NCI-H2107 treated with DMSO at 0.1 percent for 48 hours (cell line): ENCODE measurements around the gene SLF2.

Experiments
- DNase-seq: peaks from one replicate; lab custom pipeline; 2025; ENCODE audit not compliant: unreplicated experiment; lab: John Stamatoyannopoulos, UW

SLF2 gene

GRCh38 chr10:100979791-100980272 lies 67.1 kb downstream of the SLF2 start:
- no peak for DNase-seq

- no peak for DNase-seq
Observed at GRCh38 chr10:100980311-100980710, 67.5 kb downstream of the SLF2 start.

- no peak for DNase-seq
Observed at GRCh38 chr10:100980711-100981110, 67.9 kb downstream of the SLF2 start.

- DNase-seq, result no peak
Observed at GRCh38 chr10:100981178-100981772, 68.5 kb downstream of the SLF2 start.

- no peak for DNase-seq
Observed at GRCh38 chr10:100982916-100983830, 70.4 kb downstream of the SLF2 start.

GRCh38 chr10:100983868-100984671 lies 71.3 kb downstream of the SLF2 start:
- no peak for DNase-seq

GRCh38 chr10:100984672-100985177 lies 72.0 kb downstream of the SLF2 start:
- no peak for DNase-seq

GRCh38 chr10:100985336-100985735 lies 72.6 kb downstream of the SLF2 start:
- DNase-seq, result no peak

GRCh38 chr10:100986623-100986951 lies 73.8 kb downstream of the SLF2 start:
- no peak for DNase-seq

GRCh38 chr10:100986952-100987684 lies 74.4 kb downstream of the SLF2 start, which contains the start of the genes MRPL43 and TWNK:
TSS of gene MRPL43 (minus strand) at chr10:100987497. CDS start at chr10:100987443, 54 bp downstream.
TSS of gene TWNK (plus strand) at chr10:100987543. CDS start at chr10:100988211, 668 bp downstream.
- DNase-seq, result peak; percentile 26

- no peak for DNase-seq
Observed at GRCh38 chr10:100987685-100988049, 74.9 kb downstream of the SLF2 start.

- DNase-seq, result no peak
Observed at GRCh38 chr10:100988166-100988565, 75.4 kb downstream of the SLF2 start.

GRCh38 chr10:100989088-100989487 lies 76.3 kb downstream of the SLF2 start:
- DNase-seq, result no peak

GRCh38 chr10:100993986-100994708 lies 81.4 kb downstream of the SLF2 start:
- peak; percentile 15 for DNase-seq

GRCh38 chr10:100995181-100995580 lies 82.4 kb downstream of the SLF2 start:
- no peak for DNase-seq

- DNase-seq, result no peak
Observed at GRCh38 chr10:100996678-100997359, 84.1 kb downstream of the SLF2 start.

GRCh38 chr10:100997360-100998182 lies 84.8 kb downstream of the SLF2 start:
- no peak for DNase-seq

GRCh38 chr10:100998183-100998990 lies 85.6 kb downstream of the SLF2 start:
- peak; percentile 46 for DNase-seq
